Measurements from ENCODE around the gene RABGAP1L.

Gene RABGAP1L

DNA sequence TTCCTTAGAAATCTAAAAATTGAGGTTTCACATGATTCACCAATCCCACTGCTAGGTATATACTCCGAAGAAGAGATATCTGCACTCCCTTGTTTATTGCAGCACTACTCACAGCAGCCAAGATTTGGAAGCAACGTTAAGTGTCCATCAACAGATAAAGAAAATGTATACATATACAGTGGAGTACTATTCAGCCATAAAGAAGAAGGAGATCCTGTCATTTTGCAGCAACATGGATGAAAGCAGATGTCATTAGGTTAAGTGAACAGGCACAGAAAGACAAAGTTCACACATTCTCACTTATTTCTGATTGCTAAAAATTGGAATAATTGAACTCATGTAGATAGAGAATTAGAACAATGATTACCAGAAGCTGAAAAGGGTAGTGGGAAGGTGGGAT, 56.4 kb downstream of the RABGAP1L start:
- DNase-seq (ENCODE audit: insufficient read length, low spot score) (no peak), FAIRE-seq (no peak)
- TF ChIP-seq SPI1 (IDR thresholded peaks at IDR 0.05; ENCODE audit: low read depth, low read length) (no peak), POU2F2 (IDR thresholded peaks at IDR 0.05; ENCODE audit: low read depth, low read length) (no peak), PAX5 (IDR thresholded peaks at IDR 0.05; ENCODE audit: insufficient read depth, low read length, severe bottlenecking) (no peak), POLR2A (IDR thresholded peaks at IDR 0.05; ENCODE audit: low read depth, low read length) (no peak), POLR2AphosphoS5 (IDR thresholded peaks at IDR 0.05; ENCODE audit: low read depth, low read length) (no peak), TAF1 (IDR thresholded peaks at IDR 0.05; ENCODE audit: low read depth, low read length) (no peak)

DNA sequence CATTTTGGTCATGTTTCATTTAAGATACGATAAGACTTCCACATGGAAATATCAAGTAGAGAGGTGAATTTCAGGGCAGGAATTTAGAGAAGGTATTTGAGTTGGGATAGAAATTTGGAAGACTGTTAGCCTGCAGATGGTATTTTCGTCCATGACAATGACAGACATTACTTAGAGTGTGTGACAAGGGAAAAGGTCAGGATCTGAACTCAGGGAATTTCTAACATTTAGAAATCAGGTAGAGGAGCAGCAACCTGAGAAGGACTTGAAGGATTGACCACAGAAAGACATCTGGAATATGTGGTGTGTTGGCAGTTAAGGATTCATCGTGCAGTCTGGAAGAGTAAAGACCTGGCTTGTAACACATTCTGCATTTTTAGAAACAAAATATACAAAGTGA, 57.9 kb downstream of the RABGAP1L start:
- FAIRE-seq (no peak), DNase-seq (ENCODE audit: insufficient read length, low spot score) (no peak)

DNA sequence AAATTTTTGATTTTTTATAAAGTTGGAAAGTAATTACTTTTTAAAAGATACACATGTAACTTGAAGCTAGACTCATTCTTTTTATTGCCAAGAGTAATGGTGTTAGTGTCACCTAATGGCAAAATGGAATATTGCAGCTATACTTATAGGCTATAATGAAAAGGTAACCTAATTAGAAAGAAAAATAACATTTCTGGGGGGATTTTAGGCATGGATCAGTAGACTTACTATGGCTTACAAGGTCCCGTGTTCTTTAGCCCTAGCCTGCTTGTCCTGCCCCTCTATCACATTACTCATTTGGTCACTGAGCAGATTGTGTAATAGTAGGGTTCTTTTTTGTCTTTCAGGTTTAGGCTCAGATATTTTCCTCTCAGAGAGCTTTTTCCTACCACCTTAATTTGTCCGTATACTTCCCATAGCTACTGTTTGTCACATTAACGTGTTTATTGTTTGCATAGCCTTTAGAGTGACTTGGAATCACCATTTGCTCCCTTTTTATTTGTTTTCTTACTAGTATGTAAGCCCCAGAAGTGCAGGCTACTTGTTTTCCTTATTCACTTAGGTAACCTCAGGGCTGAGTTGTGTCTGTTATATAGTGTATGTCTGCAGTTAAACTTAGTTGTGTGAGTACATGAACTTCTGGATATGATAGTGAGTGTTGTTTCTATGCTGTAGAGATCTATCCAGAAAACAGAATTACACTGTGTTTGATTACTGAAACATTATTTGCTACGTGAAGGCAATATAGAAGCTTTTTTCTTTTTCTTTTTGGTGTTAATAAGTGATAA, 58.7 kb downstream of the RABGAP1L start:
- no peak for DNase-seq (ENCODE audit: insufficient read length, low spot score)
- FAIRE-seq: peak; percentile 60

More for the DNA sequence above, 57.9 kb downstream of the RABGAP1L start:
- TF ChIP-seq POLR2A (IDR thresholded peaks at IDR 0.05; ENCODE audit: low read depth, low read length) (no peak), PAX5 (IDR thresholded peaks at IDR 0.05; ENCODE audit: insufficient read depth, low read length, severe bottlenecking) (no peak), POLR2AphosphoS5 (IDR thresholded peaks at IDR 0.05; ENCODE audit: low read depth, low read length) (no peak), TAF1 (IDR thresholded peaks at IDR 0.05; ENCODE audit: low read depth, low read length) (no peak), SPI1 (IDR thresholded peaks at IDR 0.05; ENCODE audit: low read depth, low read length) (no peak), POU2F2 (IDR thresholded peaks at IDR 0.05; ENCODE audit: low read depth, low read length) (no peak)

DNA sequence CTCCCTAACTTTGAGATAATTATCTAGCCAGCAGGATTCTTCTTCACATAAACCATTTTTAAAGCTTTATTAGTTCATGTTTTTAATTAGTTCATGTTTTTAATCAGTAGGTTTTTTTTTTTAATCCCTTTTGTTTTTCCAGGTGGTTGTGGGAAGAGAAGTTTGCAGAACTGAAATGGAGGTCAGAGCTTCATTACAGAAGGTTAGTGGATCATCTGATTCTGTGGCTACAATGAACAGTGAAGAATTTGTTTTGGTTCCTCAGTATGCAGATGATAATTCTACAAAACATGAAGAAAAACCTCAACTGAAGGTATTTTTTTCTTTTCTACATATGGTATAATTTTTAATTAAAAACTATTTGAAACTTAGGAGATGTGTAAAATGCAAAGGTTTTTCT, 59.7 kb downstream of the RABGAP1L start:
- DNase-seq (ENCODE audit: insufficient read length, low spot score) (no peak), FAIRE-seq (no peak)
- TF ChIP-seq POLR2AphosphoS5 (IDR thresholded peaks at IDR 0.05; ENCODE audit: low read depth, low read length) (no peak), POU2F2 (IDR thresholded peaks at IDR 0.05; ENCODE audit: low read depth, low read length) (no peak), POLR2A (IDR thresholded peaks at IDR 0.05; ENCODE audit: low read depth, low read length) (no peak), SPI1 (IDR thresholded peaks at IDR 0.05; ENCODE audit: low read depth, low read length) (peak; percentile 45; the same call in 1 of the 2 replicates)

More for the DNA sequence above, 58.7 kb downstream of the RABGAP1L start:
- TF ChIP-seq PAX5 (IDR thresholded peaks at IDR 0.05; ENCODE audit: insufficient read depth, low read length, severe bottlenecking): no peak
- no peak for TF ChIP-seq POU2F2 (IDR thresholded peaks at IDR 0.05; ENCODE audit: low read depth, low read length)
- no peak for TF ChIP-seq TAF1 (IDR thresholded peaks at IDR 0.05; ENCODE audit: low read depth, low read length)
- no peak for TF ChIP-seq POLR2A (IDR thresholded peaks at IDR 0.05; ENCODE audit: low read depth, low read length)
- no peak for TF ChIP-seq SPI1 (IDR thresholded peaks at IDR 0.05; ENCODE audit: low read depth, low read length)
- no peak for TF ChIP-seq POLR2AphosphoS5 (IDR thresholded peaks at IDR 0.05; ENCODE audit: low read depth, low read length)

DNA sequence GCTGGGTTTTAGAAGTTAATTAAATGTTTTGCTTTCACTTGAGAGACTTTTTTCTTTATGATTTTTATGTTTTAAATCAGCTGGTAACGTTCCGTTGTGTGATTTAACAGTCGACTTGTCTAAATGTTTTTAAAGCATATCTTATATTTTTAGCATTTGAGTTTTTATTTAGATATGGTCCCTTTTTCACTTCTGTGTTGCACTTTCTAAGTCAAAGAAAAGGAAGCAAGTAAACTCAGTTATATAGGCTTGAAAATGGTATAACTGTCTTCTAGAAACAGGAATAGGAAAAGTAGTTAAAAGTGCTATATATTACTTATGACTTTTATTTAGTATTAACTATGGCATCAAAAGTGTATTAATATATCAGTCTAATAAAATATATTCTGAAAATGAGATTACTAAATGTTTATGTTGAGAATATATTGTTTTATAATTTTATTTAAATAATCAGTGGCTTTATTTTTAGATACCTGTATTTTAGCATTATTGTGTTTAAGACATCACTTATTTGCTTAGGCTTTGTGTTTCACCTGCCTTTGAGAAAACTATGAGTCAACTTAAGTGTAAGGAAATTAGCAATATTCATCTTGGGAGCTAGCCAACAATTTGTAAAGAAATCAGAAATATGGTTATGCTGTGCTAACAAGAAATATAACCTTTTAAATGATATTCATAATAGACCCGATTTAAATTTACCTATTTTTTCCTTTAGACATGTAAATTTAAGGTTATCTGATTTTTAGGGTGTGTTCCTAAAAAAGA, 60.5 kb downstream of the RABGAP1L start:
- TF ChIP-seq POU2F2 (IDR thresholded peaks at IDR 0.05; ENCODE audit: low read depth, low read length) (no peak), POLR2AphosphoS5 (IDR thresholded peaks at IDR 0.05; ENCODE audit: low read depth, low read length) (no peak), SPI1 (IDR thresholded peaks at IDR 0.05; ENCODE audit: low read depth, low read length) (no peak), POLR2A (IDR thresholded peaks at IDR 0.05; ENCODE audit: low read depth, low read length) (no peak)
- DNase-seq (ENCODE audit: insufficient read length, low spot score): no peak
- no peak for FAIRE-seq

DNA sequence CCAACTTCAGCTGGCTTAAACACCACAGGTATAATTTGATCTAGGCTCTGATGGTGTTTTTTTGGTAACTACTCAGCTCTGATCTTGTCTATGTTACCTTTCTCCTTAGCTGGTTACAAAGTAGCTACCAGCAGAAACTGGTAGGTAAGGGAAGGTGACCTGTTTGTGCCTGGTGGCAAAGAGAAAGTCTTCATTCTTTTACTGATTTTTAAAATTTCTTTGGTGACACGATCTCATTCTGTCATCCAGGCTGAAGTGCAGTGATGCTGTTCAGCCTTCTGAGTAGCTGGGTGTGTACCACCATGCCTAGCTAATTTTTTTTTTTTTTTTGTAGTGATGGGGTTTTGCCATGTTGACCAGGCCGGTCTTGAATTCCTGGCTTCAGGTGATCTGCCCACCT, 62.4 kb downstream of the RABGAP1L start:
- FAIRE-seq (peak; percentile 66), DNase-seq (ENCODE audit: insufficient read length, low spot score) (no peak)
- TF ChIP-seq SPI1 (IDR thresholded peaks at IDR 0.05; ENCODE audit: low read depth, low read length) (no peak), PAX5 (IDR thresholded peaks at IDR 0.05; ENCODE audit: insufficient read depth, low read length, severe bottlenecking) (no peak), POLR2AphosphoS5 (IDR thresholded peaks at IDR 0.05; ENCODE audit: low read depth, low read length) (no peak), POLR2A (IDR thresholded peaks at IDR 0.05; ENCODE audit: low read depth, low read length) (no peak), POU2F2 (IDR thresholded peaks at IDR 0.05; ENCODE audit: low read depth, low read length) (no peak), TAF1 (IDR thresholded peaks at IDR 0.05; ENCODE audit: low read depth, low read length) (no peak)

DNA sequence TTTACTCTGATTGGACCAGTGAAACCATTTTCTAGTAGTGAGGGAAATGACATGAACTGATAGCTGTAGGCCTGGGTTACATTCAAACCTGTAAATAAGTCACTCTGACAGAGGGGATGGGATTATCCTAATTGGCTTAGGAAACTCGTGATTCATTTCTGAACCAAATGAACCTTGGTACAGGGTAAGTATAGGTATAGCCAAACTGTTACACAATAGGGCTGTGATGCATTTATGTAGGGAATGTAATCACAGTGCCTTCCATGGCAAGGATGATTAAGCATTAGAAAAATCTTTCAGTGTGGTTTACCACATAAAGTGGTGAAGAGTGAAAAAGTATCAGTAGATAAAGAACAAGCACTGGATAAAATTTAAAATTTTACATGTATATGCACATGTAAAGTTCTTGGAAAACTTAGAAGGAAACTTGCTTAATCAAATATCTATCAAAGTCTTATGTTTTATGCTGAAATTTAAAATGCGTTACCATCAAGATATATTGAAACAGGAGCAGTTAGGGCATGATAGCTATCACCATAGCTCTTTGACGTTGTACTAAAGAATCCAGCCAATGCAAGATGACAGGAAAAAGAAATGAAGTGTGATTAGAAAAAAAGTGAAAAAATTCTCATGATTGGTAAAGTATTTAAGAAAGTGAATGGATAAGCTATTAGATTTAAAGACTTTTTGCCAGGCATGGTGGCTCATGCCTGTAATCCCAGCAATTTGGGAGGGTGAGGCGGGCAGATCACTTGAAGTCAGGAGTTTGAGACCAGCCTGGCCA, 63.0 kb downstream of the RABGAP1L start:
- TF ChIP-seq POLR2AphosphoS5 (IDR thresholded peaks at IDR 0.05; ENCODE audit: low read depth, low read length) (no peak), POLR2A (IDR thresholded peaks at IDR 0.05; ENCODE audit: low read depth, low read length) (no peak), PAX5 (IDR thresholded peaks at IDR 0.05; ENCODE audit: insufficient read depth, low read length, severe bottlenecking) (no peak), TAF1 (IDR thresholded peaks at IDR 0.05; ENCODE audit: low read depth, low read length) (no peak), POU2F2 (IDR thresholded peaks at IDR 0.05; ENCODE audit: low read depth, low read length) (no peak), SPI1 (IDR thresholded peaks at IDR 0.05; ENCODE audit: low read depth, low read length) (no peak)
- DNase-seq (ENCODE audit: insufficient read length, low spot score) (no peak), FAIRE-seq (peak; percentile 45)

DNA sequence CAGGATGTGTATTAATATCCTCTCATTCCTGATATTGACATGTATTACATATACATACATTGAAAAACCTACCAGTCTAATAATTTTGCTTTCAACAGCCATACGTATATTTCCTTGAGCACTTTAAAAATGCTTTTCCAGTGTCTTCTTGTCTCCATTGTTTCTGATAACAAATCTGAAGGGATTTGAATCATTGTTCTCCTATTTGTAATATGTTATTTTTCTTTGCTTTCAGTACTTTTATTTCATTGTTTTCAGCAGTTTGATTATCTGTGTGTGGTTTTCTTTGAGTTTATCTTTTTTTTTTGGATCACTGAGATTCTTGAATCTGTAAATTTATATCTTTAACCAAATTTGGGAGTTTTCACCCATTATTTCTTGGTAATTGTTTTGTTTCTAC, 65.3 kb downstream of the RABGAP1L start:
- DNase-seq (ENCODE audit: insufficient read length, low spot score) (no peak), FAIRE-seq (no peak)
- TF ChIP-seq POLR2A (IDR thresholded peaks at IDR 0.05; ENCODE audit: low read depth, low read length) (no peak), SPI1 (IDR thresholded peaks at IDR 0.05; ENCODE audit: low read depth, low read length) (no peak), PAX5 (IDR thresholded peaks at IDR 0.05; ENCODE audit: insufficient read depth, low read length, severe bottlenecking) (no peak), POLR2AphosphoS5 (IDR thresholded peaks at IDR 0.05; ENCODE audit: low read depth, low read length) (no peak), POU2F2 (IDR thresholded peaks at IDR 0.05; ENCODE audit: low read depth, low read length) (no peak), TAF1 (IDR thresholded peaks at IDR 0.05; ENCODE audit: low read depth, low read length) (no peak)
